HEK293 (cell line): ENCODE measurements around the gene RLN3.

ENCODE experiments used
- CTCF ChIP-seq: fragments of 450-650 bp; formaldehyde crosslinking; IDR thresholded peaks from 2 replicates; pipeline ENCODE4 v1.5.1; 2016; ENCODE audit warnings: missing biosample characterization, missing genetic modification characterization
- HIC1 ChIP-seq: fragments of 450-650 bp; formaldehyde crosslinking; IDR thresholded peaks from 2 replicates; pipeline ENCODE4 v1.5.1; 2016; ENCODE audit warnings: missing biosample characterization, missing genetic modification characterization
- KLF1 ChIP-seq: fragments of 450-650 bp; formaldehyde crosslinking; IDR thresholded peaks from 2 replicates; pipeline ENCODE4 v1.5.1; 2016; ENCODE audit warnings: missing biosample characterization, missing genetic modification characterization
- KLF7 ChIP-seq: fragments of 450-650 bp; formaldehyde crosslinking; IDR thresholded peaks from 2 replicates; pipeline ENCODE4 v1.5.1; 2016; ENCODE audit warnings: missing biosample characterization, missing genetic modification characterization, borderline replicate concordance
- MZF1 ChIP-seq: fragments of 450-650 bp; formaldehyde crosslinking; IDR thresholded peaks from 2 replicates; pipeline ENCODE4 v1.5.1; 2017; ENCODE audit warnings: missing biosample characterization, missing genetic modification characterization, borderline replicate concordance
- ZBTB7A ChIP-seq: fragments of 450-650 bp; formaldehyde crosslinking; IDR thresholded peaks from 2 replicates; pipeline ENCODE4 v1.5.1; 2016; ENCODE audit warnings: low read depth, missing biosample characterization, missing genetic modification characterization
- ZFP3 ChIP-seq: fragments of 450-650 bp; formaldehyde crosslinking; IDR thresholded peaks from 2 replicates; pipeline ENCODE4 v1.5.1; 2016; ENCODE audit warnings: low read depth, missing biosample characterization, missing genetic modification characterization
- ZNF423 ChIP-seq: fragments of 450-650 bp; formaldehyde crosslinking; IDR thresholded peaks from 2 replicates; pipeline ENCODE4 v1.5.1; 2016; ENCODE audit warnings: missing biosample characterization, missing genetic modification characterization
- ZNF449 ChIP-seq: fragments of 450-650 bp; formaldehyde crosslinking; IDR thresholded peaks from 2 replicates; pipeline ENCODE4 v1.5.1; 2017; ENCODE audit warnings: missing biosample characterization, mild to moderate bottlenecking, missing genetic modification characterization, moderate library complexity

- TF ChIP-seq ZBTB7A (tag by site-specific recombination) (no peak), CTCF (tag by site-specific recombination) (no peak), KLF1 (tag by site-specific recombination) (no peak), ZFP3 (no peak), KLF7 (tag by site-specific recombination) (no peak), ZNF423 (tag by site-specific recombination) (no peak), HIC1 (tag by site-specific recombination) (no peak), ZNF449 (tag by site-specific recombination) (no peak), MZF1 (tag by site-specific recombination) (no peak)
Measured at GRCh38 chr19:13984875-13985741, 42.8 kb upstream of the RLN3 start.
